Activated gamma-delta T cell treated with anti-CD3 and anti-CD28 coated beads, Interleukin-2, amount 50 U/mL, for 16 hours (primary cell): ENCODE measurements around the gene RARB.

Experiments used
- DNase-seq: peaks from one replicate; pipeline ENCODE4 v3.0.0-alpha.2; 2020; ENCODE audit warnings: low read depth

The RARB gene

GRCh38 chr3:25508433-25508832 lies 80.4 kb downstream of the RARB start:
- no peak for DNase-seq

GRCh38 chr3:25508901-25509300 lies 80.8 kb downstream of the RARB start:
- no peak for DNase-seq

DNA sequence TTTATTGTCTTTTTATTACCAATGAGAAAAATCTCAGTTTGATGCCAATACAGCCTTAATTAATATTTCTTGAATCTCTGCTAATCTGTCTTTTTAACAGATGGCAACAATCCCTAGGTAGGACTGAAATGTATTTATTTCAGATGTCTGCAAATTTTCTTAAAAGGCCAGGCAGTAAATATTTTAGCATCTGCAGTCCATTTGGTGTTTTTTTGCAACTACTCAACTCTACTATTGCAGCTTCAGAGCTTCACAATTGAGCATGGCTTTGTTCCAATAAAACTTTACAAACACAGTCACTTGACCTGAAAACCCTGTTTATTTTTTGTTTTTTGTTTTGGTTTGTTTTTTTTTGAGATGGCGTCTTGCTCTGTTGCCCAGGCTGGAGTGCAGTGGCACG lies 82.7 kb downstream of the RARB start:
- DNase-seq = no peak

- DNase-seq = no peak
Observed at GRCh38 chr3:25511972-25512721, 84.1 kb downstream of the RARB start.

DNA sequence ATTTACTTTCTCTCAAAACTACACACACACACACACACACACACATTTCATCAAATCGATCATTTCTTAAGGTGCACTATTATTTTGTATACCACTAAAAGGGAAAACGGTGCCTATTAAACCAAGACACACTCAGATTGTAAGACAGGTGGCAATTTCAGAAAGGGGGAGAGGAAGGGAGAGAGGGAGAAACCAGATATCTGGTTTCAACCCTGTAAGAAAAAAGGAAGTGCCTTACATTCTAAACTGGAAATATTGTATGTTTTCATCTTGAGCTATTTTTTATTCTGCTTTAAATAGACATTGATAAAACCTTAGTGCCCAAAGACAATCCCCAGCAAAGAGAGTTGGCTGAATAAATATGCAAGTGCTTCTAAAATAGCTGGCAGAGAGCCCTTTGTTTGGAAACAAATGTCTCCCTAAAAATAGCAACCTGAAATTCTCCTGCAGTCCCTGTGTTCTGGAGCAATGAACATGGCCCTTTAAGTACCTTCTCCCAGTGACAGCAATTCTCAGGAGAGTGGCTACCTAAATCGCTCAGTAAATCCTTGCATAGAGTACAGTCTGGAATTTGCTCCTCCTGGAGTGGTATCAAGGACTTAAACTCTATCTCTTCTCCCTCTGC lies 85.7 kb downstream of the RARB start:
- DNase-seq = no peak

DNA sequence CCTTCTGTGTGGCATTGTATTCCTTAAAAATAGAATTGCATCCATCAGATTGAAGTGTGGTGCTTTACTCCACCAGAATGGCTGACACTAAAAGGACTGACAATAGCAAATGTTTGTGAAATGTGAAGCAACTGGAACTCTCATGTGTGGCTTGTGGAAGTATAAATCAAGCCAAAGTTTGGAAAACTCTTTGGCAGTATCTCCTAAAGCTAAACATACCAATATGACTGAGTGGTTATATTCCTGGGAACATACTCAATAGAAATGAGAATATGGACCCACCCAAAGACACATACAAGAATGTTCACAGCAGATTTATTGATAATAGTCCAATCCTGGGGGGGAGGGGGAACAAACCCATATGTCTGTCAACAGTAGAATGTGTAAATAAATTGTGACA lies 87.1 kb downstream of the RARB start:
- DNase-seq = no peak

DNA sequence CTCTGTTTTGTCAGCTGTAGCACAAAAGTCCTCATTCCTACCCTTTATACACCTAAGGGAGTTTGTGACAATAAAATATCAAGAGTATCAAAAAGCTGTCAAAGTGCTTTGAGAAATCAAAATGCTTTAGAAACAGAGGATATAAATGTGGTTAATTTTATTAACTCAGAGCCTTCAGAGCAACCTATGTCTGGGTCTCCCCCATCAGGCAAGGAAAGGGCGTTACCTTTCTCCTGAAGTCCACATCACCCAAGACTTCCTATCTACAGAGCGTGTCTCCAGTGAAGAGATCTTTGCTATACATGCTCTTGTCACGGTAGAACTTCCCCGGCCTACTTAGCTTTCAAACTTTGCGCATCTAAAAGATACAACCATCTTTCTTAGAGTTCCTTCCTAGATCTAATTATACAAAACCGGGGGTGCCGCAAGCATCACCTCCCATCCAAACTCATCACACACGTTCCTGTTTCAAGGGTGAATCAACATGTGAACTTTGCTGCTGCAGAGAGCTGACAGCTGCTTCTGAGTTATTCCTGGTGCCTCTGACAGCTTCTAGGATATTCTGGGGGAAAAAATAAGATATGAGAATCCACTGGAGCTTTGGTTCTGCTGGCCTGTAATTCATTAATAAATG lies 93.0 kb downstream of the RARB start:
- no peak for DNase-seq

DNA sequence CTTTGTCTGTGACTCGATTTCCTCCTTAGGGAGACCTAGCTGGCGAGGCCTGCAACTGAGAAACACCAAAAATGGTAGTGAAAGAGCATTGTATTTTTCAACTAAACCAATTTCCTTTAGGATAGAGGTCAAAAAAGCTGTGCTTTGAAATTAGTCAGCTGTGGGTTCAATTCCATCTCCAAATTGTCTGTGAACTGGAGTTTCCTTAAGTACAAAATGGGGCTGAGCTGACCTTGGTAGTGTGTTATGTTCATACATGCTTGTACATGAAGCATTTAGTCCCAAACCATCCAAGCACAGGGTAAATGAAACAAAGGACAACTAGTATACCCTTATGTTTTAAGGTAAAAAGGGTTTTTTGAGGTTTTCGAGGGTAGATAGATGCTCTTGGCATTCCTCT lies 99.3 kb downstream of the RARB start:
- no peak for DNase-seq

DNA sequence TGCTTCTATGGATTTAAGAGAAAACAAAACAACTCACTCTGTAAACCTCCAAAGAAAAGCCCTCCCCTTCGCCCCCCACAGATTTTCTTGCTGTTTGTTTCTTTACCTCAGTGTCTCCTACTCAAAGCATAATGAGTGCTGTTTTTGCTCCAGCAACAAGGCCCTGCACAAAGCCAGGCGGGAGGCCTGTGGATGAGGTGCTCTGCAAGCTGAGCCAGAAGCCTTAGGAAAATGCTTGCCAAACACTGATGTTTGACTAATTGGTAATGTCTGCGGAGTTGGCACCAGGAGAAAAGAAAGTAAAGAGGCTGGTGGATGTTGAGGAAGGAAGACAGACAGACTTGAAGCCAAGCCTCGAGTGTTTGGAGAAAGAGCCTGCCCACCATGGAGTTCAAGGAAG lies 99.7 kb downstream of the RARB start:
- DNase-seq = no peak

GRCh38 chr3:25531971-25532370 lies 103.9 kb downstream of the RARB start:
- DNase-seq = no peak

DNA sequence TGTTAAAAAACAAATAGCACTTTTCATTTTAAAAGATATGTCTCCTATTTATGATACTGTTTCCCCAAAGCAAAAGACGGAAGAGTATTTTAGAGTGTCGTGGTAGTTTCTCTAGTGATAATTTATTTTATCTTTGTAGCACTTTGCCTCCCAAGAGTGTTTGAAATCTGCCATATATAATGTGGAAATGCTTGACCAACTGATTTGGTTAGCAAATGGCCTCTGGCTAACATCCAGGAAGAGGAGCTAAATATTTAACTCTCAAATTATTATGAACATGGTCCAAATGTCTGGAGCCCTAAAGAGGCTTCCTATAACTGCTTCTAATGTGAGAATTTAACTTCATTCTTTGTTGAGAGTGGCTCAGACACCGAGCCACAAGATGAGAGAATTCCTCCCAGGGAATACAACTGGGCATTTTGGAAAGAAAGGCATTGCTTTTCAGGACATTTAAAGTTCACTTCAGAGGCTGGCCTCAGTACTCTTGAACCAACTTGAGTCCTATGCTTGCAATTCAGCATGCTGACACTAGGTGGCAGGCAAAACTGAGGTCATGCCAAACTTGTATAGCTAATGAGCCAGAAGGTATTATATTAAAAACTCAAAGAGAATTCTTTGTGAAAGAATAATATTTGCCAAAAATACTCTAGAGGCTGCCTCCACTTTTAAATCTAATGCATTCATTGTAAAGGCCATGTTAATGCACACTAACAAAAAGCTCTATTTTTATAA lies 104.5 kb downstream of the RARB start:
- no peak for DNase-seq

DNA sequence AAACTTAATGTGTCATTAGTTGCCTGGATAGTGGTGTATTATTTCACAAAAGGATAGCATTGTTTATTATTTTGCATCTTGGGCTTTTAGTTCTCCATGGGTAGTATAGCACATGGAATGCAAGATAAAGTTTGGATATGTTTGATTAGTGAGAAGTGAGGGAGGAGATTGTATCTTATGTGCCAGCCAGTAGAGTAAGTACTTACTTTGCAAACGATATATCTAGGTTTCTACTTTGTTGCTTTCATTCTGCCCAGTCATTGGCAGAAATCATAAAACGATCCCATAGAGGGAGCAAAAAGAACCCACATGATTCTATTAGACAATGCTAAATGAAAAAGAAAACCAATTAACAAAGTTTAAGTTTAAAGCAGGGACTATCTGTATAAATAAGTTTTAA lies 105.3 kb downstream of the RARB start:
- no peak for DNase-seq

GRCh38 chr3:25534007-25534406 lies 105.9 kb downstream of the RARB start:
- DNase-seq = no peak

DNA sequence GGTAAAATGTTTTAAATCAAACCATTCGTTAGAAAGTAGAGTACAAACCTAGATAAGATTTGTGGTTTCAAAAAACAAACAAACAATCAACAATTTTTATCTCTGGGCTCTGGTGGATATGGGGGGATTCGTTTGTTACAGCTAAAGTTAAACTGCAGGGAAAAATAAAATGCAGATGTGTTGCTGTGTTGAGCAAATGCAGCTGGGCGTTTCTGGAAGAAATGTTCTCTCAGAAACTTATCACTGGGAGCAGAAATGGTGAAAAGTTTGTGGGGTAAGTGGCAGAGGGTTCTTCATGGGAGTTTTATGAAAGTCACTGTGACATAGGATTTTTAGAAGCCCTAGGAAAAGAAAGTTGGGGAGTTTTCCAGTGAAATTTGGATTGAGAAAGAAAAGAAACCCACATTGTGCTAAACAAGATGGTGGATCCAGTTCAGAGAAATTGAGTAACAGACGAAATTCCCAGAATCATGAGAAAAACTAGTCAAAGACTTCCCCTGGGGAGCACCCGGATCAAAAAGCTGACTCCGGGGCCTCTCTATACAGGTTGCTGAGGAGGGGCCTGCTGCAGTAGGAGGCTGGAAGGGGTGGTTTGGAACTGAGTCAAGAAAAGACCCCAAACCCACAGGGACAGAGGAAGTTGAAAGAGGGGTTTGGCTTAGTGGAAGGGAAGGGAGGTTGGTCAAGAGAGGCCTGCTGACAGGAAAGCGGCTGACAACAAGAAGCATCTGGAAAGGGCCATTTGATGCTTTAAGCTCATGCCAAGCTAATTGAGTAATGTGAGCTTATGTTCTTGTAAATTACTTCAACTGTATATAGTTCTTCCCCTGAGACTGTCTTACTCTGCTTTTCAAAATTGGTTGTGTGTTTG lies 108.7 kb downstream of the RARB start:
- DNase-seq = no peak

DNA sequence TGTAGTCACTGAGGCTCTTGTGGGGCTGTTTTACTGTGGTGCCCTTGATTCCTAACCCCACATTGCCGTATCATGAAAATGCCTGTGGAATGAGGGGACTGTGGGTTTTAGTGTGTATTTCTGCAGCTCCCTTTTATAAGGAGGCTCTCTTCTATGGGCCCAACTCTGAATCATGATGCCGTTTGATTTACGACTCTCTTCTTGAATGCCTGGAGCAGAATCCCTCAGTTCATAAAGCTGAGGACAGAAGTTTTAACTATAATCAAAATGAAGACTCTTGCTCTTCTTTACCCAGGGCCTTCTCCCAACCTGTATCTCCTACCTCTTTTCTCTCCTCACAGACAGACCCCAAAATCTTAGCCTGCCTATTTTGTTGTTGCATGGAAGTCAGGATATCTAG lies 109.5 kb downstream of the RARB start:
- no peak for DNase-seq

GRCh38 chr3:25540273-25540672 lies 112.2 kb downstream of the RARB start:
- DNase-seq = no peak

- no peak for DNase-seq
Observed at GRCh38 chr3:25542492-25543039, 114.5 kb downstream of the RARB start.

- DNase-seq = no peak
Observed at GRCh38 chr3:25547103-25547502, 119.0 kb downstream of the RARB start.

GRCh38 chr3:25547943-25548674 lies 120.0 kb downstream of the RARB start:
- no peak for DNase-seq

- DNase-seq = no peak
Observed at GRCh38 chr3:25548836-25549235, 120.8 kb downstream of the RARB start.

GRCh38 chr3:25552251-25552650 lies 124.2 kb downstream of the RARB start:
- DNase-seq = no peak
